Vagina (tissue), 2 donors: ENCODE results near the gene PLPP1.

Experiments
- POLR2A ChIP-seq, 2 donors: fragments of 450-650 bp; IDR thresholded peaks; one replicate each; pipeline ENCODE4 v1.6.1; 2017; ENCODE audit warnings: antibody characterized with exemption in 2 of 2, mild to moderate bottlenecking in 2 of 2, moderate library complexity in 2 of 2
- POLR2AphosphoS5 ChIP-seq, 2 donors: sonication (generic); formaldehyde crosslinking; IDR thresholded peaks; one replicate each; pipeline ENCODE4 v1.9.0; 2017; ENCODE audit warnings: antibody characterized with exemption in 2 of 2, mild to moderate bottlenecking in 2 of 2, low read depth in 1 of 2; ENCODE audit not compliant: insufficient read depth in 1 of 2

GRCh38 chr5:55441107-55441771, 93.5 kb downstream of the PLPP1 start:
- TF ChIP-seq POLR2A (IDR thresholded peaks at IDR 0.05): no peak
- TF ChIP-seq POLR2AphosphoS5 (IDR thresholded peaks at IDR 0.05; ENCODE audit: insufficient read depth in 1 of 2, low read depth in 1 of 2): no peak
